ENCODE results near the gene LDLRAP1.

DNA sequence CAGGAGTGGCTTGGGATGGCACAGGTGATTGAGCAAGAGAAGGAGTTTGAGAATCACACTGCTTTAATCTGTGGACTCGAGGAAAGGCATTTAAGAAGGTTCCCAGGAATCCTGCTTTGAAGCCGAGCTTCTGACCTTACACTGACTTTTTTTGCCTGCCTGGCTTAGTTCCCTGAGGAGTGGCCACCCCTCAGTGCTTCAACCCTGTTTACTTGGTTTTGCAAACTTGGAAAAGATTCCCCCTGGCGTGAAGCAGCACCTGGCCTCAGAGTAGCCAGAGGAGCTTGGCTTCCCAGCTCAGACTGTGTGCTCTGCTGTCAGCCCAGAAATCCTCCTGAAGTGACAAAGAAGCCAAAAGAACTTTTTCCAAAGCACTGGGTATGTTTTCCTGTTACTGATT is 48.5 kb upstream of the LDLRAP1 start:
- TF ChIP-seq, protein P1, sequence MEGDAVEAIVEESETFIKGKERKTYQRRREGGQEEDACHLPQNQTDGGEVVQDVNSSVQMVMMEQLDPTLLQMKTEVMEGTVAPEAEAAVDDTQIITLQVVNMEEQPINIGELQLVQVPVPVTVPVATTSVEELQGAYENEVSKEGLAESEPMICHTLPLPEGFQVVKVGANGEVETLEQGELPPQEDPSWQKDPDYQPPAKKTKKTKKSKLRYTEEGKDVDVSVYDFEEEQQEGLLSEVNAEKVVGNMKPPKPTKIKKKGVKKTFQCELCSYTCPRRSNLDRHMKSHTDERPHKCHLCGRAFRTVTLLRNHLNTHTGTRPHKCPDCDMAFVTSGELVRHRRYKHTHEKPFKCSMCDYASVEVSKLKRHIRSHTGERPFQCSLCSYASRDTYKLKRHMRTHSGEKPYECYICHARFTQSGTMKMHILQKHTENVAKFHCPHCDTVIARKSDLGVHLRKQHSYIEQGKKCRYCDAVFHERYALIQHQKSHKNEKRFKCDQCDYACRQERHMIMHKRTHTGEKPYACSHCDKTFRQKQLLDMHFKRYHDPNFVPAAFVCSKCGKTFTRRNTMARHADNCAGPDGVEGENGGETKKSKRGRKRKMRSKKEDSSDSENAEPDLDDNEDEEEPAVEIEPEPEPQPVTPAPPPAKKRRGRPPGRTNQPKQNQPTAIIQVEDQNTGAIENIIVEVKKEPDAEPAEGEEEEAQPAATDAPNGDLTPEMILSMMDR (IDR thresholded peaks at IDR 0.05; ENCODE audit: insufficient read depth, low read length), result no peak
- no peak for TF ChIP-seq SPI1 (IDR thresholded peaks at IDR 0.05; ENCODE audit: borderline replicate concordance, low read depth)

Measured in HL-60 (cell line).